HG03460 (cell line): ENCODE results near the gene MAML3.

Experiments used
- ATAC-seq: cut with Tn5 transposase; IDR thresholded peaks from one replicate; pipeline ENCODE4 v1.9.1; 2021; ENCODE audit not compliant: unreplicated experiment

MAML3 gene

DNA sequence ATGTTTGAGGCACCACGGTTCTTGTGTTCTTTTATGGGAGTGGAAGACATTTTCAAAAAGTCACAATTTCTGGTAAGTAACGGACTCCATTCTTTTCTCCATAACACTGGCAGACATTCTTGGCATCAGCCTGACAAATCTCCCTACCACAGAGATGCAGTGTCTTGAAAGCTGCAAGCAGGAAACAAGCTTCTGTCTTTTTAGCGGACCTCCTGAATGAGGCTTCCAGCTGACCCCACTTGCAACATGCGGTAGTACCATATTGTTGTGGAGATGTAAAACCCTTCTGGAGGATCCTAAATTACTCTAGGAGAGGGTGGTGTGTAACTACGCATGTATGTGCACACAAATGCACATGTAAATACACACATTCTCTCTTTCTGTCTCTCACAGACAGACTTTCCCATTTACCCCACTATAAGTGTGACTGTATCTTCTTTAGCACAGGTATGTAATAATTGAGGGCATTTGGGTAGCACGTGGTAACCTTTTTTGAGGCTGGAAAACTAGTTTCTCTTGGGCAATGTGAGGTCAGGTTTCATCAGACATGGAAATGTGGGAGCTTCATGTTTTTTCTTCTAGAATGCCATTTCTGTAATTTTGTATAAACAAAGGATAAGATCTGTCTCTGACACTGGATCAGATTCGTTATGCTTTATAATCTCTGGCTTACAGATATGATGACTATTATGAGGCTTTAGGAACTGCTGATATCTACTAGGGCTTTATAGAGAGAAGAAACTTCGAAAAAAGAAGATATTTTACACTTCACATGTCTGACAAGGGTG lies 358.3 kb downstream of the MAML3 start:
- ATAC-seq: no peak

DNA sequence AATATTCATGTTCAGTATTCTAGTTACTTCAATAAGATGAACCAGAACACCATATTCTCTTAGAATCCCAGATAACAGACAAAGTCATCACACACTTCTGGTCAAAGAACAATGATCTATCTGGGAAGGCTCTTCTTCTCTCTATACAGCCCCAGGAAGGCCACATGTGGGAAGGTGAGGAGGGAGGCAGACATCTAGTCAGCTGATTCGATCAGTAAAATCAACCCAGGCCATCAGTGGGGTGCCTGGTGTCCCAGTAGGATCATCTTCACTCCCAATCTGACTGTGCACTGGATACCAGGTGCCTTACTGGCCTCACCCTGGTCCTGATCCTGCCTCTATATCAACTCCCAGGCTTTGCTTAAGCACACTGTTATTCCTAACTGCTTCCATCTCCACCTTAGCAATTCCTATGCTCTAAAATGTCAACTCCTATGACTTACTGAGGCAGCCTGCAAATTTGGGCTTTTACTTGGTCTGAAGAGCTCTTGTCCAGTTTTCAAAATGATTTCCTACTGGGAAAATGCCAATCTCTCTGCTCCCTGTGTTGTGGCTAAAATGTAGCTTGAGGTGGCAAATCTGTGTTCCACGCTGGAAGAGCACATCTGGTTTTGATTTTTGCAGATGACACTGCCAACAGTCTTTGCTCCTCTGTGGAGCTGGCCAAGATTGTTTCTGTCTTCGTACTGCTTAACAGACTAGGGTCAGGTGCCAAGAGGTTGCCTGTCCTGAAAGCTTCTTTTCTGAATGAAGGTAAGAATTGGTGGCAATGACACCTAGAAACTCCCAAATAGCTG lies 359.6 kb downstream of the MAML3 start:
- ATAC-seq: no peak

DNA sequence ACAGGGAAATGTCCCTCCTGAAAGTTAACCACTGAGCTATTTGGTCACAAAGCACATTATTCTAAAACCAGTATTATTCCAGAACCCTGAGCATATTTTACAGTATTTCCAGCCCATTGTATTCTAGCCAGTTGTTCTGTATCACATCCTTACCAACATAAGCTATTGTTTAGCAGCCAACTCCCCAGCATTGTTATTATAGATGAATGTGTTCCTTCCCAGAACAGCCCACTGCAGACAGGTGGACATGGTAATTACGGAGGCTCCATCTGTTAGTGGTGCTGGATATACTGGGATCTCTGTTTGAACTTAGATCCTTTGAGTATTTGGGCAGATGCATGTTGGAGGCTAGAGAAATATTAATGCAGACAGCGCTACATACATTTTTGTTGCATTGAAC lies 362.3 kb downstream of the MAML3 start:
- no peak for ATAC-seq

DNA sequence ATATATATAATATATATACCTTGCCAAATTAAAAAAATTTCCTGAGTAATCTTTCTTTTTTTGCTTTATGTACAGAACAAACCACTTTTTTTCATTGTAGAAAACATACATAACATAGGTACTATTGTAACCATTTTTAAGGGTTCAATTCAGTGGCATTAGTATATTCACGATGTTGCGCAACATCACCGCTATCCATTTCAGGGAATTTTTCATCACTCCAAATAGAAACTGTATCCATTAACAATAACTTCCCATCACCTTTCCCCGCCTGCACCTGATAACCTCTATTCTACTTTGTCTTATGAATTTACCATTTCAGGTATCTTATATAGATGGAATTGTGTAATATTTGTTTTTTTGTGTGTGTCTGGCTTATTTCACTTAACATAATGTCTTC lies 363.7 kb downstream of the MAML3 start:
- ATAC-seq: no peak

DNA sequence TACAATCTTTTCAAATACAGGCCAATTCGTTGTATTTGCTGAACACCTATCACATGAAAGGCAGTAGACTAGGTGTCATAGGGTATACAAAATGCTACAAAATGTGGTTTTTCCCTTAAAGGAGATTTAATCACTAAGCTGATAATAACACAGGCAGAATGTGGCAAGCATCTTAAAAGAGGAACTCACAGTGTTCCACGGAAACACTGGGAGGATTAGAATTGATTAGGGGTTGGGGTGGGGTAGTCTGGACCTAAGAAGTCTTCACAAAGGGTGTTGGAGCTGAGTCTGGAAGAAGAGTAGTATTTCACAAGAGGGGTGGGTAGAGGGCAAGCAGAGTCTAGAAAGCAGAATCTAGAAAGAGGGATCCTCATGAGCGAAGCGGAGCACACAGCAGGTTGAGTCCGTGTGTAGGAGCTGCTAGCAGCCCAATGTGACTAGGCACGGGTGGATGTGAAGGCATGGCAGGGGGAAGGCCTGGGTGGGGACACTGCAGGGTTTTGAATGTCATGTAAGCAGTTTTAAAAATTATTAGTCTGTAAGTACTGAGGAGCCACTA lies 364.8 kb downstream of the MAML3 start:
- ATAC-seq: no peak

DNA sequence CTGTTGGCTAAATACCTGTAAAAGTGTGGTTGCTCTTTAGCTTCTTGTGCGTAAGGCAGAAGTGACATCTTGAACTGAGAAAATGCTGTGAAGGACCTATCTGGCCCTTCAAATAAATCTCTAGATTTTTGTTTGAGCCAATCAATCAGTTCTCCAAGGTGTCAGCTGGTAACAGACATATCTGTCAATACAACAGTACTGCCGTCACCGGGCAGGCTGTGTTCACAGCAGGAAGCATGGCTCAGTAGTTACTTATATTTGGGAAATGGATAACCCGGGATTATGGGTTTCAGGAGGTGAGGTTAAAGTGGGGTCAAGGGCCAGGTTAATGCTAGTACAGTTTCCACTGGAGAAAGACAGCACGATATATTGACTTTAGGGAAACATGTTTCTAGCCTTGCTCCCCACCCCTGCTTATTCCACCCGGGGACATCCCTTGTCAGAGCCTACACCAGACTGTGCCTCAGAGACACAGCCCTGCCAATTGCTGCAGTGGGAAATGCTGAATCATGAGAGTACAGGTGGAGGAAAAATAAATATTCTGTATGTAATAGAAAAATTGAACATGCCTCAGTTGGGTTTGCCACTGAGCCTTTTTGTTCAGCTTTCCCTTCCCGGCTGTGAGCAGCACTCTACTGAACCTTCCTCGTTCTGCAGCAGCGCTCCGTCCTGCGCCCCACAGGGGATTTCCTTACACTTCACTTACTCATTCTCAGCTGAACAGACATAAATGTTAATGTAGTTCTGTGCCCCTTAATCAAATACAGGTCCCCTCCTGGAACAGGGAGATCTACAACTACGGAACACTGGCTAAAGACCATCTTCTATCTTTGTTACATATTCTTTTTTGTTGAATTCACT lies 367.3 kb downstream of the MAML3 start:
- no peak for ATAC-seq

DNA sequence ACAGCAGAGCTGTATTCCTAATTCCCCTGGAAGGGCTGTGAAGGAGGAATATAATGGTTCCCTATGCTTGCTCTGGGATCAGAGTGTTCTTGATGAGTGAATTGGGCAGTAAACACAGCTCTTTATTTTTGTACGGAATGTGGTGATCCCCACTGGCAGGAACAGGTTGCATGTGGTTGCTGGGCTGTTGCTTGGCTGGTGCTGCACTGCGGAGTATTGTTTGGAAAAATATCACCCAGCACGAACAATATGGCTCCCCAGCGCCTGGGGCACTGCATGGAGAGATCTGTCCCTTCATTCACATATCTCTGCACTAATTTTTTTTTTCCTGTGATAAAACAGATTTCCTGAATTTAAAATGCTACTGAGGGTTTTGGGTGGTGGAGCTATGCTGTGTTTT lies 368.6 kb downstream of the MAML3 start:
- ATAC-seq: no peak

DNA sequence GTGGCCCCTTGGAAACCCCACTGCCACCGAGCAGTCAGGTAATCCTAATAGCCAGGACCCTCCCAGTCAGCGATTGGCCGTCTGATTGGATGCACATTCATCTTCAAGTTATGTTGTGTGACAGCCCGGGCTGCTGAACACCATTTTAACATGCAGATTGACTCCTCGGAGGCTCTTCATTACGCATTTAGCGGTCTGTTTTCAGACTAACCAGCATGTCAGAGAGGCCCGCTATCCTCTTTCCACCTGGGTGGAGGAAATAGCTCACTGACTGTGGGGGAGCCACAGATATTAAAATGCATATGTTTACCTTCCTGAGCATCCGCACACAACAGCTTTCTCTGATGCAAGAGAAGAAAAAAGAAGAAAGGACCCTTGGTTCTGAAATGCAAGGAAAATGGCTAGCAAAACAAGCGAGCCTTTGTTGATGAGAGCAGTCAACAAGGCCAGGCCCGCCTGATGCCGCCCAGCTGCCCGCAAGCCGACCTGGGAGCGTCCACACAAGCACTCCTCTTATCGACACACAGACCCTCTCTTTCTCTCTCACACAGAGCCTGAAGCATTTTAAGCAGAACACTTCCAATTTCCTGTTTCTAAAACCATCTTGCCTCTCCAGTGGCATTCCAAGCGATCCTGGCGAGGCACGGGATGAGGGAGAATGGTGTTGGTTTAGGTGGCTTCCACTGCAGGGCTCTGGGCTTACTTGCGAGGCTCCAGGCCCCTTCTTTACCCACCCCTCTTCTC lies 370.1 kb downstream of the MAML3 start:
- ATAC-seq: no peak

DNA sequence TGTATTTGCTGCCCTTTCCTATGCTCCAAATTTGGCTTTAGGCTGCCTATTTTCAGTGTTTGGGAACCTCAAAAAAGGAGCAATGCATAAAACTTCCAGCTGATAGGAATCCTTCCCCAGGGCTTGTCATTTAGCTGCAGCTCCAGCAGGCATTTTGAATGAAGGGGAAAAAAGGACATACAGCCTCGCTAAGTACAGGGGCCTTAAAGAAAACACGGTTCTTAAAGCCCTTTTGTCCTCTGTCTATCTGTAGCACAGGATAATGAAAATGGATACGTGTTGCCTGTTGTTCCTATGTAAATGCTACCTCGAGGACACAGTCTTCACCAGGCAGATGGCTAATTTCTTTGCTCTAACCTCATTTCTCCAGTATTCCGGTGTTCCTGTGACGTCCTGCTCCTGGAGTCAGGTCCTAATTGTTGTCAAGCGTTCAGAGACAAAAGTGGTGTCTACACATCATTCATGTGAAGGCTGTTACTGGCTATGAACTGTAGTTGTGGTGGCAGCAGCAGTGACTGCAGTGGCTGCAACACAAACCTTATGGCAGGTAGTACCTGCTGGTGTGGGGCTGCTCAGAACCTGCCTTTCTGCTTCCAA lies 371.0 kb downstream of the MAML3 start:
- no peak for ATAC-seq

DNA sequence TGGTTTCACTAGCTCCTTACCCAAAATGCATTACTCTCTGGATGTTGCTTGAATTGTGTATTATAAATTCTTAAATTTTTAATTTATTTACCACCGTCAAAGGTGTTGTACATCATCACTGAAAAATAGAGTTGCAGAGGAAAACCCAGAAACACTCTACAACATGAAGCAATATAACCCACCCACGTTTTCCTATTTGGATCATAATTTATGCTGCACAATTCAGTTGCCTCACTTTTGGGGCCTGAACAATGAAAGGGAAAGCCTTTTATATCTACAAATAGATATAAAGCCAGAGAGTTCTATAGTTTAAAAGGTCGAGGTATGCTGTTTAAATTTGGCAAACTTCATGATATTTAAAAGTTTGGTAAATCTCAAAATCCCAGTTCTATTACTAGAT lies 372.9 kb downstream of the MAML3 start:
- ATAC-seq: no peak

DNA sequence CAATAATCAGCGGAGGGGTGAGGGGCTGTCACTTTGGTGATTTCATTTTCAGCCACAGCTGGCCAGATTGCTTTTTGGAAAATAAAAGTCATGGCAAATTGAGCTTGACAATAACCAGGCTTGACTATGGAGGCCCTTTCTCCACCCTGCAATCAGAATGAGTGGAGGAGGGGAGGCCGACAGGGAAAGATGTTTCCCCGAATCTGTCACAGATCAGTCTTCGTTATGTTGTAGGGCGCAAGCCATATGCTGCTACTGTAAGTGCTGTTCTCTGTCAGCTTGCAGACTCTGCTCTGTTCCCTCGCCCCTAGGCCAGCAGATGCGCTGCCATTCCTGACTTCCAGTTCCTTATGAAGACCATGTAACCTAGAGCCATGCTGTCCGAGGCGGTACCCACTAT lies 374.3 kb downstream of the MAML3 start:
- no peak for ATAC-seq

DNA sequence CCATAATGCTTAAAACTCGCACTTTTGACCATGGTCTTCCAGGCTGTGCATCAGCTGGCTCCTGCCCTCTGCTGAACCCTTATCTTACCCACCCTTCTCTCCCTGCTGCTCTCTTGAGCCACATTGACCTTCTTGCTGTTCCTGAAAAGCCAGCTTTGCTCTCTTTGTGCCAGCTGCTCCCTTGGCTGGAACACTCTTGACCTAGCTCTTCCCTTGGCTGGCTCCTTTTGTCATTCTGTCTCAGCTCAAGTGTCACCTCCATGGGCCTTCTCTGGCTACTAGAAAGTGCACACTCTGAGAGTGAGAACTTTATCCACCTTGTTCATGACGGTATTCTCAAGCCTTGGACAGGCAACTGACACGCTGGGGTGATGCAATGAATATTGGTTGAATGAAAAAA lies 376.2 kb downstream of the MAML3 start:
- ATAC-seq: no peak

DNA sequence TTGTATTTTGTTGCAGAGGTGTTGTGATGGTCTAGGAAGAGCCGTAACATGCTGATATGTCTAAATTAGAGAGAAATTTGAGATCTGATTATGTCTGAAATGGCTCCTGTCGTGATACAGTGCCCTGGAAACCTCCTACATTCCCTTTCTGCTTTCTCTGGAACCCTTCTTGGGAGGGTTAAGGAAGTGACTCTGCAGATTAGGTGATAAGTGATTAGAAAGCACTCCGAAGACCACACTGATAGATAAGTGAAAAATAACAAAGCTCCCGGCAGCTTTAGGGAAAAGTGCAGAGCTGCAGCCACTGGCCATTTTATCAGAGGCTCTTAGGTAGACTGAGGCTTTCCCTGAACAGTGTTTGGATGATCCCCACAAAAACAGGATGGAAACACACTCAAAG lies 377.7 kb downstream of the MAML3 start:
- no peak for ATAC-seq

DNA sequence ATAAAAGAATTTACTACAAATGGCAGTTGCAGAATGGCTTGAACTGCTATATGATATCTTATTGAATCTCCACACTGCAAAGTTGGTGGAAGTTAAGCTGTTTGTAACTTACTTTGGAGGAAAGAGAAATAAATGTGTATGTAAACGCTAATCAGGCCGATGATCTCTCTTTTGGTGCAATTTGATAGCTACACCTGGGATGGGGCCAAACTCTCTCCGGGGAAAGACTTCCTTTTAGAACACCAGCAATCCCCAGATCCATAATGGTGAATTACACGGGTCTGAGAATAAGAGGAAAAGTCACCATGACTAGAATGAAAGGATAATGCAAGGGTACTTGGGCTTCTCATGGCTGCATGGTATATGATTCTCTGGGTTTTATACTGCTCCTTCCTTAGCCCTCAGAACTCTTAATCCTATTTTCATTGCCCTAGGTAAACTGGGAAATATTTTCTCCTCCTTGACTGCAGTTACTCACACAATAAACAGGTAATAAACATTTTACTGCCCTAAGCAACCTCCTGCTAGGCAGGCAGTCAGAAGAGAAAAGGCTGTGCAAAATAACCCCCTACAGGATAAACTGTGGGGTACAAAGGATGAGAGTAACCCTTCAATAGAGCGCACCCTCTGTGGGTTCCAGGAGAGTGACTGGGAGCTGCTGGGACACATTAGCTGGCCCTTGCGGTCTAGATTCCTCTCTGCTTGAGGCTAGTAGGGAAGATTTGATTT lies 379.1 kb downstream of the MAML3 start:
- ATAC-seq: no peak

DNA sequence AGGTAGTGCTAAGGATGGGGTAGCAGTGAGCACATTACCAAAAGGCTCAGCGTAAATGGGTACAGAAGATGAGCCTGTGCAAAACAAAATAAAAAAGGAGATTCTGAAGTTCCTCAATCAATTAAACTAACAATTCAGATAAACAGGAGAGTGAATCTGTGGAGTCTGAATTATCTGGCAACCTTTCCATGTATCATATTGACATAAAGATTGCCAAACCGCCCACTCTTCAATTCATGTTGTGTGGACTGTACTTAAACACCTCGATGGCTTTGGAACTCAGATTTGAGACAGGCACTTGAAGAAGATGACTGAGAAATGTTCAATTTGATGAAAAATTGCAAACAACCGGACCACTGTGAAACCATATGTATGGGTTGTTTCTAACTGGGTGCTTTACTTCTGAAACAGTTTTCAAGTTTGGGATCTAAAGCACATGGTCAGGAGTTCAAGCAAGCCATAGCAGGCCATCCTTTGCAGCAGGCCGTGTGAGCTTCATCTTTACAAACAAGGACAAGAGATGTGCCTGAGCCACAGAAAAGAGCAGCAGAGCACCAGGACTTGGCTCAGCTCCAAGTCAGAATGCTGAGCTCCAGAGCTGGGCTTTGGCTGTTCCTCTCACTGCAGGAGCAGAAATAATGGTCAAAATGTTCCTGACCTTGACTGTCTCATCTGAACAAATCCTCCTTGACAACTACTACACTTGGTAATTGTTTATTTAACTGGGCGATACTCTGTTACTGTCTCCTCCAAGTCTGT lies 380.2 kb downstream of the MAML3 start:
- ATAC-seq: no peak

DNA sequence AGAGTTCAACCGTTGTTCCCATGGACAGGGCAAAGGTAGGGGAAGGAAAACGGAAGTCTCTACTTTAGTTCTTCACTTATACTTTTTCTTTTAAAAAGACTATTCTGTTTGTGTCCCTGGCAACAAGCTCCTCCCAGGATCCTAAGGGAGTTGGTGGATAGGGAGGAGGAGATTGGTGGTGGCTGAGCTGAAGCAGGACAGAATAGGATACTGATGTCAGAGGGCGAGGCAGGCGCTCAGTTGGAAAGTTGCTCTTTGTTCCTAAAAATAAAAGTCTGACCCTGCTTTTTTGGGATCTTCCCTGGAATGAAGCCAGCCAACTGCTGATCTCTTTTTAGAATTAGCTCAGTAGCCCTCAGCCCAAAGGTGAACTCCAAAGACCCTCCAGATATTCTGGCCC lies 383.6 kb downstream of the MAML3 start:
- no peak for ATAC-seq

DNA sequence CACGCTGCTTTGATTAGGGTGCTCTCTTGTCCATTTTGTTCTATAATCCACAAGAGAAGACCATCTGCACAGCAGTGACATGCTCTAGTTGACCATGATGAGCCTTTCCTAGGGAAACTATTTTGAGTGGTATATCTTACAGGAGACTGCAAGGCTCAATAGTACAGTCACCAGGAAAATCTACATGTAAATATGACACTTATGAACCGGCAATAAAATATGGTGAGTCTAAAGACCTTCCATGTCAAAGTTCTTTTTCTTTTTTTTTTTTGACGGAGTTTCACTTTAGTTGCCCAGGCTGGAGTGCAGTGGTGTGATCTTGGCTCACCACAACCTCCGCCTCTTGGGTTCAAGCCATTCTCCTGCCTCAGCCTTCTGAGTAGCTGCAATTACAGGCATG lies 384.6 kb downstream of the MAML3 start:
- no peak for ATAC-seq

DNA sequence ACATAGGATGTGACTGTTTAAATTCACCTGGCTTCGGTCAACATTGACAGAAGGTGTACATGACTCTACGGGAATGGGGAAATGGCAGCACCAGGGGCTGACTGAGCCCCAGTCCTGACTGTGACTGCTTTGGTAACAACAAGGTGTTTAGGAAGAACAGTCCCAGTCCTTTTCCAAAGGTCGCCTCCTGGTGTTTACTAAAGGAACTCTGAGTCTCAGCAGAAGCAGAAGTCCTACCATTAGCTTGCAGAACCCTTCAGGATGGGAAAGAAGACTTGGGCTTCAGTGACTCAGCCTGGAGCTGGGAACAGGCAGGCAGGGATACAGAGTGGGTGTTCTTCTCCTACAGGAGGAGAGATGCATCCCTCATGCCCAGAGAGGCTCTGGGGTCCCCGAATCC lies 385.1 kb downstream of the MAML3 start:
- no peak for ATAC-seq

DNA sequence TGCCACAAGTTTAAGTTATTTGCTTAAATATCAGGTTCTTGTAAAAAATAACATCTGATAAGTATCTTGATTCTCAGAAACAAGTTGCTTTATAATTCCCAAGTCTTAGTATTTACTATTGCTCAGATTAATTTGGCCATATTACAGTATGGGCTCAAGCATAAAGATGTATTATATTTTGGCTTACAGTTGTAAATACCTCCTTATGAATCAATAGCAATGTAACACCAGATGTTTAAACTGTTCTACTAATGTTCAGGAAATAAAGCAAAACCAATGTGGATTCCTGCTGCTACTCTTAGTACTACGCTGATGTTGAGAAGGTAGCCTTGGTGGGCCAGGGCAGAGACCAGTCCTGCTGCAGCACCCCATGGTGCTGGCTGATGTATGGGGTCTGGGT lies 385.6 kb downstream of the MAML3 start:
- ATAC-seq: no peak
